Activated effector memory CD4-positive, alpha-beta T cell treated with anti-CD3 and anti-CD28 coated beads, Interleukin-2, amount 50 U/mL, for 16 hours (primary cell): ENCODE data around the gene PTPRK.

Experiments
- DNase-seq: peaks from one replicate; pipeline ENCODE4 v3.0.0-alpha.2; 2020

Gene PTPRK

GRCh38 chr6:128064540-128064895 lies 455.9 kb downstream of the PTPRK start:
- DNase-seq: no peak

GRCh38 chr6:128063850-128064539 lies 456.4 kb downstream of the PTPRK start:
- DNase-seq: no peak

GRCh38 chr6:128062882-128063603 lies 457.4 kb downstream of the PTPRK start:
- DNase-seq: no peak

- no peak for DNase-seq
These were observed 462.5 kb downstream of the PTPRK start for GRCh38 chr6:128057946-128058345.

- no peak for DNase-seq
These were observed 462.9 kb downstream of the PTPRK start for GRCh38 chr6:128057541-128057940.

- DNase-seq: no peak
These were observed 467.3 kb downstream of the PTPRK start for GRCh38 chr6:128053109-128053508.

- no peak for DNase-seq
These were observed 472.4 kb downstream of the PTPRK start for GRCh38 chr6:128047989-128048388.

DNA sequence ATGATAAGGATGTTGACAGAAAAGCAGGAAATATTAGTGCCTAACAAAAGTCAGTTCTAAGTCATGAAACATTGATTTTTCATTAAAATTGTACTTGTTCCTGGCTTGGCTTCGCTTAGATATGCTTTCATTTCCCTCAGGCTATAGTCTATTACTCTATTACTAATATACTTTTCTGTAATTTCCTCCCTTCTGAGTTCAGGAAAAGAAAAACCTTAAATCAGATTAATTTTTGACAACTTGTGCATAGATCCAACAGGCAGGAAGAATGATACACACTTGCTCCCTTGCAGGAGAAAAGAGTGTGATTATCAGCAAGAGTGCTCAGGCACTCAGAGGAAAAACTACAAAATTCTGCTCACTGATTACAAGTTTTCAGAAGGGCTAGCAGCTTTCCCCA lies 474.4 kb downstream of the PTPRK start:
- no peak for DNase-seq

DNA sequence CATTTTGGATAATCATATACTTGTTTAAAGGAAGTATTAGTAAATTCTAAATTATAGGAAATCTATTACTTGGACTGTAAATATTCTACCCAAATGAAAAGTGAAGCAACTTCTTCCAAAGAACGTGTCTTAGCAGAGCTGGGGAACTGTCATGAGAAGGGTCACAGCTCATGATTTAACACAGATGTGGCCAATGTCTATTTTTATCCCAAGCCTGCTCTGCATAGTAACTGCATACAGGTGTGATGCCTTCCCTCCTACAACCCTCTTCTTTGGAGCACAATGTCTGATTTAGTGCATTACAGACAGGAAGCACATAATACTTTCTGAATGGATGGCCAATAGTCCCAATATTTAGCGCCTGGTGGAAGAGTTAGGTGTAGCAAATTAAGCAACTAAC lies 480.9 kb downstream of the PTPRK start:
- DNase-seq: no peak

GRCh38 chr6:128036808-128037570 lies 483.4 kb downstream of the PTPRK start:
- no peak for DNase-seq

GRCh38 chr6:128033156-128033555 lies 487.2 kb downstream of the PTPRK start:
- DNase-seq: no peak

DNA sequence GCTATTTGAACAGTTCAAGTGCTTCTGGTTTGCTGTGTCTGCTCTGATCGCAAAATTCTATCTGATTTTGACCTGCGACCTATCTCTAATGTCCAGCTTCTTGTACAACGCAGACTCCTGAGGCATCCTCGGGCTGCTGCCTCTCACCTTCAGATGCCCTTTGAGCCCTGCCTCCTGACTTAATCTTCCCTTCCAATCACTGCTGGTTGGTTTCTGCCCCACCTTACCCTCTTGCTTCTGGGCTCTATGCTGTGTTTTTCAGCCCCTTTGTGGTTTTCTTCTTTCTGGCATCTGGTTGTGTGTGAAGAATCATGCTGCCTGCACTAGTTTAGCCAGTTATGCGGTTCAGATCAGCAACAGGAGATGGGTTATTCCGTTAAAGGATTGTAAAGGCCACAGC lies 488.4 kb downstream of the PTPRK start:
- DNase-seq: no peak

- DNase-seq: no peak
These were observed 490.6 kb downstream of the PTPRK start for GRCh38 chr6:128029826-128030225.

DNA sequence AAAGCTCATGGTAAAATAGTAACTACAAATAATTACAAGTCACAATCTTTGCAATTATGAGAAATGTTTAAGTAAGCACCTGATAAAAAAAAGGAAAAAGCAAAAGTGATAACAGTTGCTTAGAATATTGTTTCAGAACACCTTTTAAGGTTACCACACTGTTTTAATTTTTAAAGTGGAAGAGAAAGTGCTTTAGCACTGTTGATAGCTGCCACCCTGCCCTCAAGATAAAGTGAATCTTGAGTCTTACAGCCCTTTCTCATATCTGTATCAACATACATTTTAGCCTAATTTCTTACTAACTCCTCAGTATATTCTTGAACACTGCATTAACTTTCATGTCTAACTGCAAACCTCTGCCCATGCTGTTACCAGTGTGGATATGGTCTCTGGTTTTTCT lies 492.2 kb downstream of the PTPRK start:
- DNase-seq: no peak

- DNase-seq: no peak
These were observed 494.9 kb downstream of the PTPRK start for GRCh38 chr6:128025478-128025877.

DNA sequence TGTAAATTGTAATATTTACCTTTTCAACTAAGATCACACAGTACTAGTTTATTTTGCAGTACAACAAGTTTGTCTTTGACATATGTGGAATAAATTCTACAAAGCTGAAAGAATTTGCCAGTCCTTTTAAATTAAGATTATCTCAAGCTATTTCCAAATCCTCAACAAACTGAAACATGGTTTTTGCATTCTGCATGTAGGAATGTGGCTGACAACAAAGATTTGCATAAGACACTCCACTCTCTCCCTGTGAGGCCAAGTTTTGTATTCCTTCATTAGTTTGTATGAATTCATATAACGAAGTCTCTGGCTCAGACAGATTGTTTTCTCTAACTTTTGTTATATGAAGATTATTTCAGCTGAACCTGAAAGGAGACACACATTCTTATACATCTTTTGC lies 495.4 kb downstream of the PTPRK start:
- no peak for DNase-seq

GRCh38 chr6:128024046-128024445 lies 496.4 kb downstream of the PTPRK start:
- no peak for DNase-seq

- no peak for DNase-seq
These were observed 501.6 kb downstream of the PTPRK start for GRCh38 chr6:128018821-128019220.

DNA sequence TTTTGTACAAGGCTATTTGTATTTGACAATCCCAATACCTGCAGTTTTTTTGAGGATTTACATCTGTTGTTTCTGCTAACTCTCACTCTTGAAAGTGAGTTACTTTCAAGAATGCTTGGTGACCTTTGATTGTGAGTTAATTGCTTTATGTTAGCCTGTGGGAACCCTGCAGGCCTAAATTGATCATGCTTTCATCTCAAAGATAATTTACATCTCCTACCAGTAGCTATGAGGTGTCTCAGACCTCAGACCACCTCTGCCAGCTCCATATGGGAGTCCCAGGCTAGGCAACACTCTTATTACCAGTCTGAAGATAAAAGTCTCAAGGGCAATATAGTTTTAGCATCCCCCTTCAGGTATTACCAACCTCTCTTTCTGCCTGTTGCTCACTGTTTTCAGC lies 503.1 kb downstream of the PTPRK start:
- no peak for DNase-seq

- DNase-seq: no peak
These were observed 512.7 kb downstream of the PTPRK start for GRCh38 chr6:128007658-128008057.

- no peak for DNase-seq
These were observed 515.4 kb downstream of the PTPRK start for GRCh38 chr6:128005009-128005408.

GRCh38 chr6:128000363-128000762 lies 520.0 kb downstream of the PTPRK start:
- no peak for DNase-seq

- no peak for DNase-seq
These were observed 521.4 kb downstream of the PTPRK start for GRCh38 chr6:127998985-127999384.
